COR-L47 (cell line): ENCODE results near the gene GRK2.

Experiments used
- DNase-seq: peaks from one replicate; lab custom pipeline; 2025; lab: John Stamatoyannopoulos, UW

The GRK2 gene

GRCh38 chr11:67270256-67271204 lies 4.3 kb downstream of the GRK2 start:
- no peak for DNase-seq

- DNase-seq = no peak
Measured at GRCh38 chr11:67271205-67271540, 4.9 kb downstream of the GRK2 start.

GRCh38 chr11:67271541-67272284 lies 5.4 kb downstream of the GRK2 start:
- DNase-seq = no peak

GRCh38 chr11:67272327-67273259 lies 6.3 kb downstream of the GRK2 start:
- no peak for DNase-seq

- DNase-seq = no peak
Measured at GRCh38 chr11:67273260-67273990, 7.2 kb downstream of the GRK2 start.

- no peak for DNase-seq
Measured at GRCh38 chr11:67274768-67275605, 8.7 kb downstream of the GRK2 start.

GRCh38 chr11:67275606-67276409 lies 9.5 kb downstream of the GRK2 start:
- no peak for DNase-seq

GRCh38 chr11:67276781-67277230 lies 10.5 kb downstream of the GRK2 start:
- DNase-seq = no peak

- peak; percentile 78 for DNase-seq
Measured at GRCh38 chr11:67277231-67277961, 11.1 kb downstream of the GRK2 start.

GRCh38 chr11:67278135-67278938 lies 12.1 kb downstream of the GRK2 start:
- no peak for DNase-seq

- no peak for DNase-seq
Measured at GRCh38 chr11:67278939-67279588, 12.8 kb downstream of the GRK2 start.

- no peak for DNase-seq
Measured at GRCh38 chr11:67279589-67280340, 13.5 kb downstream of the GRK2 start.

GRCh38 chr11:67280341-67280787 lies 14.1 kb downstream of the GRK2 start:
- DNase-seq = no peak

GRCh38 chr11:67280788-67281551 lies 14.7 kb downstream of the GRK2 start:
- no peak for DNase-seq

- no peak for DNase-seq
Measured at GRCh38 chr11:67281552-67282150, 15.4 kb downstream of the GRK2 start.
